Activated CD4-positive, alpha-beta T cell treated with anti-CD3 and anti-CD28 coated beads for 1 hour (primary cell): ENCODE results near the gene NFIC.
"Not testable (repeated sequence)": the region's sequence is repeated elsewhere in the genome, so short reads cannot be mapped to it uniquely, and the experiment has no call there.

Source experiments
- DNase-seq: peaks from one replicate; pipeline ENCODE4 v3.0.0-alpha.2; 2020

NFIC gene

GRCh38 chr19:3338541-3339181 is 27.7 kb upstream of the NFIC start:
- DNase-seq = peak; percentile 47

DNA sequence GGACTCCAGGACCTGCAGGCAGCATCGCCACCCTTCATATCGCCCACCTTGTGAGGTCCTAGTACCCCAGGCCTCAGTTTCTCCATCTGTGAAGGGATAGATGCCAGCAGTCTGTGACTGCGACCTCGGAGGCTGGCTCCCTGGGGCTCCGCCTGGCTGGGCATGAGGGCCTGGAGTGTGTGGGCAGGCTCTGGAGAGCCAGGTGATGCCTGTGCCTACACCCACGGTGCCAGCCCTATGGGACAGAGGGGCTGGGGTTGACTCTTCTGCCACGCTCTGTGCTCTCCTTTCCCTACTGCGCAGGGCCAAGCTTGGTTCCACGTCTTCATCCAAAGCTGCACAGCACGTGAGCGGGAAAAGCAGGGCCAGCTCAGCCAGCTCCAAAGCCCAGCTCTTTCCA is 26.0 kb upstream of the NFIC start:
- DNase-seq = no peak

DNA sequence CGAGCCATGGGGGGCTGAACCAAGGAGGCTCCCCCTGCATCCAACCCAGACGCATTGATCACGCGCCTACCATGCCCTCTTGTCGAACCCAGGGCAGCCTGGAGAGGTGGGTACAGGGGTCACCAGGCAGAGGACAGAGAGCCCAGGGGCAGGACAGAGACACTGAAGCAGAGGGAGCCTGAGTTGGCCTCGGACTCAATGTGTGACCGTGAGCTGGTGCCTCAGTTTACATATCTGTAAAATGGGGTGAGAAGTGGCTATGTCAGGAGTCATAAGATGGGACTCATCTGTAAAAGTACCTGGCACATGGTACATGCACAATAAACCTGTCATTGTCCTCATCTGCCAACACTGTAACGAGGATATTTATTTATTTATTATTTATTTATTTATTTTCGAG is 24.1 kb upstream of the NFIC start:
- no peak for DNase-seq

GRCh38 chr19:3342962-3343361 is 23.4 kb upstream of the NFIC start:
- DNase-seq = not testable (repeated sequence)

DNA sequence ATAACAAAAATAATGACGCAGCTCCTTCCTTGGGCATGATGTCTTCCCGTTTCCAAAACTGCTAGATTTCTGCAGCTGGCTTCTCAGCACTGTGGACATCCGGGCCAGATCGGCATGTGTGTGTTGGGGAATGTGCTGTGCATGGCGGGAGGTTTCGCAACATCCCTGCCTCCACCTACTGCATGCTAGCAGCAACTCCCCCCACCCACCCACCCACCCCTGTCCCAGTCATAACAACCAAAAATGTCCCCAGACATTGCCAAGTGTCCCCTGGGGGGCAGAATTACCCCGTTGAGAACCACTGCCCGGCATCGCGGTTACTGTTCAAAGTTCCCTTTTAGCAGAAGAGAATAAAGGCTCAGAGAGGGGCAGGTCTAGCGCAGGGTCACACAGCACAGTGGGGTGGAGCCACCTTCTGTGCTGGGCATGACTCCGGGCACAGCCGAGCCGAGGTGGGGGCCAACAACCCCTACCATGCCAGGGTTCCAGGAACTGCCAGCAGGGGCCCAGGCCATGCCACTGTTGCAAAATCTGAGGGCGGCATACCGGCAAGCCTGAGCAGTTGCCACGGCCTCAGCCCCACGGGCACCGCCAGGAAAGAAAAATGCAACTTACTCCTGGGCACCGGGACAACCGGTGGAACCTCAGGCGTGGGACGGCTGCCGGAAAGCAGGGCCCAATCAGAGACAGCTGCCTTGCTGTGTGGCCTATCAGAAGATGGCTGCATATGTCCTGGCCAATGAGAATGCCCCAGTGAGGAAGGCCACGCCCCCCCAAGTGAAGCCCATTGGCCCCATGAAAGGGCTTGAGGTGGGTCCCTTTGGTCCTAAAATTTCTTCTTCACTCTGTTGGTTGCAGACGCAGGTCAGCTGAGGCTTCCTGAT is 22.5 kb upstream of the NFIC start:
- DNase-seq = no peak

- no peak for DNase-seq
Observed at GRCh38 chr19:3344608-3345598, 21.5 kb upstream of the NFIC start.

- no peak for DNase-seq
Observed at GRCh38 chr19:3345850-3346460, 20.4 kb upstream of the NFIC start.

DNA sequence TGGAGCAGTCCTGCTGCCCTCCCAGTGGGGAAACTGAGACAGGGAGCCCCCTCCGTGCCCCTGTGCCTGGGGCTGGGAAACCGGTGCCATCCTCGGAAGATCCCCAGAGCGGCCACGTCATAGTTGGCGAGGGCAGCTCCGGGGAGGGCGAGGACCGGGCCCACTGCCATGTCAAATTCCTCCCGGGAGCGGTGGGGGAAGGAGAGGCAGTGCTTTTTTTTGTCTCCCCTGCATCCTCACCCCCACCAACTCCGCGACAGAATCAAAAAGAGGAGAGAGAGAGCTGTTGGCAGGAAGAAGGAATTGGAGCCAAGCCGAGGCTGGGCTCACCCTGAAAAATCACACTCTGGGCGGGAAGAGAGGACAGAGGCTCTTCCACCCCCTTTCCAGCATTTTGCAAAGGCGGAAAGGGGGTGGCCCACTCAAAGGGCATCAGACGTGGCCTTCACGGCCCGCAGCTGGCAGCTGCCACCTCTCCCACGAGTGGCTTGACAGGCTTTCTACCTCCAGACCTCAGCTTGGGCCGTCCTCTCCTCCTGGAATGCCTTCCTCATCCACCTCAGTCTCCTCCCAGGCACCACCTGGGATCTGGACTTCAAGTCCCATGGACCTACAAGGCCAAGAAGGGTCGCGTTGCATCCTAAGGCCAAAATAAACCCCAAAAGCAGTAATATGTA is 19.6 kb upstream of the NFIC start:
- DNase-seq = no peak

DNA sequence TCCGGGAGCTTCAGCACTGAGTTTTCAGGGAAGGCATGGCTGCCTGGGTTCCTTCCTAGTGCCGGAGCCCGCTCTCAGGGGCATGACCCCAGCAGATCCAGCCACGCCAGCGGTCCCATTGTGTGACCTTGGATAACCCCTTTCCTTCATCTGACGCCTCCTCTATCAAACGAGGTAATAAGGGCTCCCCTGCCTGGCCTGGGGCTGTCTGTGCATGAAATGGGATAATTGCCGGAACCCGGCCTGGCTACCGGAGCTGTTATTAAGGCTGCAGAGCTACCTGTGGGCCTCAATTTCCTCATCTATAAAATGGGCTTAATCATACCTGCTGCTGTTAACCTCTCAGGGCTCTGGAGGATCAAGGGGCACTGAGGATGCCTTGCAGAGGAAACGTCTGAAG is 18.3 kb upstream of the NFIC start:
- DNase-seq = no peak

- not testable (repeated sequence) for DNase-seq
Observed at GRCh38 chr19:3348469-3348868, 17.9 kb upstream of the NFIC start.

DNA sequence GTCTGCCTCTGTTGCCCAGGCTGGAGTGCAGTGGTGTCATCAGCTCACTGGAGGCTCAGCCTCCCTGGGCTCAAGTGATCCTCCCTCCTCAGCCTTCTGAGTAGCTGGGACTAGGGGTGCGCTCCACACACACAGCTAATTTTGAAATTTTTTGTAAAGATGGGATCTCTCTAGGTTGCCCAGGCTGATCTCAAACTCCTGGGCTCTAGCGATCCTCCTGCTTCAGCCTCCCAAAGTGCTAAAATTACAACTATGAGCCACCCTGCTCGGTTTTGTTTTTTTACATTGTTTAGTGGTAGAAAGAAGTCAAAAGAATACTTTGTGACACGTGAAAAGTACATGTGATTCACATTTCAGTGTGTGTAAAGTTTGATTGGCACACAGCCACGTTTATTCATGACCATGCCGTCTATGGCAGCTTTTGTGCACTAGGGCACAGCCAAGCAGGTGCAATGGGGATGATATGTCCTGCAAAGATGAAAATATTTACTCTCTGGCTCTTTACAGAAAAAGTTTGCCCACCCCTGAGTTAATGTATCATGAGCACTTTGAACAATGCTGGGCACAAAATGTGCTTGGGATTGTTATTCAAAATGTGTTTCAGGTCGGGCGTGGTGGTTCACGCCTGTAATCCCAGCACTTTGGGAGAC is 16.2 kb upstream of the NFIC start:
- DNase-seq = no peak

GRCh38 chr19:3351702-3352447 is 14.5 kb upstream of the NFIC start:
- no peak for DNase-seq

- no peak for DNase-seq
Observed at GRCh38 chr19:3353493-3353892, 12.9 kb upstream of the NFIC start.

- DNase-seq = no peak
Observed at GRCh38 chr19:3356805-3357204, 9.6 kb upstream of the NFIC start.

GRCh38 chr19:3357271-3357991 is 9.0 kb upstream of the NFIC start:
- DNase-seq = no peak

- DNase-seq = no peak
Observed at GRCh38 chr19:3357992-3358688, 8.2 kb upstream of the NFIC start.

DNA sequence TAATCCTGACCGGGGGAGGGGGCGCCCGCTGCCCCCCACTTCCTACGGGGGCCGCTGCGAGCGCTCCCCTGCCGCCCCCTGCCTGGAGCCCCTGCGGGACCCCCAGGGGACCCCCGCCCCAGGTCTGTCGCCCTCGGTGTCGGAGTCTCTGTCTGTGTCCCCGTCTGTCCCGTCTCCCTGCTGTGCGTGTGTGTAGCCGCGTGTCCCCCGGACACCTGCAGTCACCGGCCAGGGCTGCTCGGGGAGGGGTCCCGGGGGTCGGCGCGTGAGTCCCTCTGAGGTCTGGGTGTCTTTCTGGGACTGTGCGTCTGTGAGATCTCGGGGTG is 7.7 kb upstream of the NFIC start:
- no peak for DNase-seq

GRCh38 chr19:3359015-3359918 is 7.1 kb upstream of the NFIC start:
- peak; percentile 61 for DNase-seq
